ENCODE data around the gene HAUS2.

DNA sequence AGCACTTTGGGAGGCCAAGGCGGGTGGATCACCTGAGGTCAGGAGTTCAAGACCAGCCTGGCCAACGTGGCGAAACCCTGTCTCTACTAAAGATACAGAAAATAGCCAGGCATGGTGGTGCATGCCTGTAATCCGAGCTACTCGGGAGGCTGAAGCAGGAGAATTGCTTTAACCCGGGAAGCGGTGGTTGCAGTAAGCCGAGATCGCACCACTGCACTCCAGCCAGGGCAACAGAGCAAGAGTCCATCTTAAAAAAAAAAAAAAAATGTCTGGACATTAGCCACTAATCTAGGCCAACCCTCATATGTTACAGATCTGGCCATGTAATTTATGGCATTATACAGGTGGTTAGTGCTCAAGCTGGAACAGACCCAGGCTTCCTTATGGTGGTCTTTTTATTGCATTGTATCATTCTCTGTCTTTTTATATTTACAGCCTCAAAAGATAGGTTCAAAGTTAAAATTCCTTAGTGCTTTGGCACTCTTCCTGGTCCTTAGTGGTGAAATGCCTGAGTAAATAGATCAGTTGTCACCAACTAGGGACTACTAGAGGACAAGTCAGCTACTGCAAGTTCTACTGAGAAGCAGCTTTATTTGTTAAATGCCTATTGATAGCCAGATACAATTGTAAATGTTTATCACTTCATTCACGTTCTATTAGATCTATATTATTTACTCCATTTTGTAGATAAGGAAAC is 42.7 kb downstream of the HAUS2 start:
- TF ChIP-seq, protein P1, sequence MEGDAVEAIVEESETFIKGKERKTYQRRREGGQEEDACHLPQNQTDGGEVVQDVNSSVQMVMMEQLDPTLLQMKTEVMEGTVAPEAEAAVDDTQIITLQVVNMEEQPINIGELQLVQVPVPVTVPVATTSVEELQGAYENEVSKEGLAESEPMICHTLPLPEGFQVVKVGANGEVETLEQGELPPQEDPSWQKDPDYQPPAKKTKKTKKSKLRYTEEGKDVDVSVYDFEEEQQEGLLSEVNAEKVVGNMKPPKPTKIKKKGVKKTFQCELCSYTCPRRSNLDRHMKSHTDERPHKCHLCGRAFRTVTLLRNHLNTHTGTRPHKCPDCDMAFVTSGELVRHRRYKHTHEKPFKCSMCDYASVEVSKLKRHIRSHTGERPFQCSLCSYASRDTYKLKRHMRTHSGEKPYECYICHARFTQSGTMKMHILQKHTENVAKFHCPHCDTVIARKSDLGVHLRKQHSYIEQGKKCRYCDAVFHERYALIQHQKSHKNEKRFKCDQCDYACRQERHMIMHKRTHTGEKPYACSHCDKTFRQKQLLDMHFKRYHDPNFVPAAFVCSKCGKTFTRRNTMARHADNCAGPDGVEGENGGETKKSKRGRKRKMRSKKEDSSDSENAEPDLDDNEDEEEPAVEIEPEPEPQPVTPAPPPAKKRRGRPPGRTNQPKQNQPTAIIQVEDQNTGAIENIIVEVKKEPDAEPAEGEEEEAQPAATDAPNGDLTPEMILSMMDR (IDR thresholded peaks at IDR 0.05): peak in 5 of 6 experiments; percentile 11 to 53 (median 43)
- TF ChIP-seq POLR2A (IDR thresholded peaks at IDR 0.05): no peak

Data from thyroid gland (tissue), 4 donors.